ENCODE measurements around the gene TMPRSS11A.

TMPRSS11A gene

GRCh38 chr4:67973608-67974007 is 10.3 kb upstream of the TMPRSS11A start:
- no peak for DNase-seq (ENCODE audit: low read depth)
- no peak overlapping the region for H3K4me3 ChIP-seq (ENCODE audit: low read depth, low read length)
- no peak for TF ChIP-seq CTCF (conservative IDR thresholded peaks at IDR 0.05; ENCODE audit: low read depth, low read length)

- TF ChIP-seq CTCF (conservative IDR thresholded peaks at IDR 0.05; ENCODE audit: low read depth, low read length): no peak
- no peak overlapping the region for H3K4me3 ChIP-seq (ENCODE audit: low read depth, low read length)
- DNase-seq (ENCODE audit: low read depth): no peak
Observed at GRCh38 chr4:67954890-67955289, 8.4 kb downstream of the TMPRSS11A start.

- DNase-seq (ENCODE audit: low read depth): no peak
- no peak for TF ChIP-seq CTCF (conservative IDR thresholded peaks at IDR 0.05; ENCODE audit: low read depth, low read length)
- H3K4me3 ChIP-seq (ENCODE audit: low read depth, low read length): no peak overlapping the region
Observed at GRCh38 chr4:67941074-67941473, 22.2 kb downstream of the TMPRSS11A start.

- DNase-seq (ENCODE audit: low read depth): no peak
- no peak overlapping the region for H3K4me3 ChIP-seq (ENCODE audit: low read depth, low read length)
- TF ChIP-seq CTCF (conservative IDR thresholded peaks at IDR 0.05; ENCODE audit: low read depth, low read length): no peak
Observed at GRCh38 chr4:67940506-67940905, 22.8 kb downstream of the TMPRSS11A start.

GRCh38 chr4:67939195-67939594 is 24.1 kb downstream of the TMPRSS11A start:
- no peak for DNase-seq (ENCODE audit: low read depth)
- no peak for TF ChIP-seq CTCF (conservative IDR thresholded peaks at IDR 0.05; ENCODE audit: low read depth, low read length)

GRCh38 chr4:67935888-67936287 is 27.4 kb downstream of the TMPRSS11A start:
- no peak for DNase-seq (ENCODE audit: low read depth)
- no peak overlapping the region for H3K4me3 ChIP-seq (ENCODE audit: low read depth, low read length)
- TF ChIP-seq CTCF (conservative IDR thresholded peaks at IDR 0.05; ENCODE audit: low read depth, low read length): no peak

More at GRCh38 chr4:67939195-67939594, 24.1 kb downstream of the TMPRSS11A start:
- no peak overlapping the region for H3K4me3 ChIP-seq (ENCODE audit: low read depth, low read length)

- no peak for TF ChIP-seq CTCF (conservative IDR thresholded peaks at IDR 0.05; ENCODE audit: low read depth, low read length)
- no peak for DNase-seq (ENCODE audit: low read depth)
- H3K4me3 ChIP-seq (ENCODE audit: low read depth, low read length): no peak overlapping the region
Observed at GRCh38 chr4:67934628-67935027, 28.7 kb downstream of the TMPRSS11A start.
